GM19324 (cell line): Measurements from ENCODE around the gene ADARB1.

Source experiments
- ATAC-seq: cut with Tn5 transposase; IDR thresholded peaks from one replicate; pipeline ENCODE4 v1.9.1; 2021; ENCODE audit warnings: mild to moderate bottlenecking, moderate library complexity; ENCODE audit not compliant: unreplicated experiment, low FRiP score

Gene ADARB1

DNA sequence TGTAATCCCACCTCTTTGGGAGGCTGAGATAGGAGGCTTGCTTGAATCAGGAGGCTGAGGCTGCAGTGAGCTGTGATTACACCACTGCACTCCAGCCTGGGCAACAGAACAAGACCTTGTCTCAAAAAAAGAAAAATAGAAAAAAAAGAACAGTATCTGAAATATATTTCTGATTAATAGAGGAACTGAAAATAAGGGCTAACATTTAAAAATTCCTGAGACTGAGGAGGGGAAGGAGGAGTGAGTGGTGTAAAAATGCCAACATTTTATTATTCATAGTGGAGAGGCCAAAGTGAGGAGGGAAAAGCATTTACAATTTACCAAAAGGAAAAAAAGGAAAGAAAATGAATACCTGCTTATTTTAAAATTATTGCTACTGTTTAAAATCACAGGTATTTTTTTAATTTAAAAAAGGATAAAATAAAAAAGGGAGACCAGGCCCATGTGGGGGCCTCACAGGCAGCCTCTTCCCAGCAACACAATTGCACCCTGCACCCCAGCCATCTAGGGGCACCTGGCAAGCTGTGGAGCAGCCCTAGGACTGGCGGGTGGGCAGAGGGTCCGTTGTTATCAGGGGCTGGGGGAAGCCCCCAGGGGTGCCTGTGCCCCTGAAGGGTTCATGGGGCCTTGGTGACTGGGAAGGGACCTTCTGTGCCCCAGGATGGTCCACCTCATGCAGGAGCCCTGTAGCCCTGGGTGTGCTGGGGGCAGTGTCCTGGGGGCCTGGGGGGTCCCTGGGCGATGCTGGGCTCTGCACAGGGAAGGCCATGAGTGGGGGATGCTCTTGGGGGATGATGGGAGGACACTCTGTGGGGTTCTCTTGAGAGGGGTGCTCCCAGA lies 34.8 kb upstream of the ADARB1 start:
- ATAC-seq: no peak

DNA sequence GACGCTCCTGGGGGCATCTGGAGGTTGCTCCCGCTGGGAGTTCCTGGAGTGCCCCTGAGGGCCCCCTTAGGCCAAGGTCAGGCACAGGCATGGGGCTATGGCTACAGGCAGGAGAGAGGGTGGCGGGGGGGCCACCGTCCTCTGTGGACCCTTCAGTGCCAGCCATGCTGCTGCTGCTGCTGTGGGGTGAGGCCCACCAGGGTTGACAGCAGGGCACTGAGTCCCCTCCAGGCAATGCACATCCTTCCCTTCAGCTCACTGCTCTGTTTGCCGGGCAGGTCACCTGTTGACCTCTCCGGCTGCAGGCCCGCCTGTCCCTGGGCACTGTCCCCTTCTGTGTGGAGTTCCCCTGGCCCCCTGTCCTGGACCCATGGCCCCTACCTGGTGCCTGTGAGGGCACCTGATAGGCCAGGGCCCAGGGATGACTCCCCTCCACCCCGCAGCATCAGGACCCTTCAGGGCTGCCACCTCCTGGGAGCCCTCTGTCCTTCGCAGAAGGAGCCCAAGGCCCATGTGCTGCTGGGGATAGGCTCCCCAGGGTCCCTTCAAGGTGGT lies 34.1 kb upstream of the ADARB1 start:
- ATAC-seq: no peak

DNA sequence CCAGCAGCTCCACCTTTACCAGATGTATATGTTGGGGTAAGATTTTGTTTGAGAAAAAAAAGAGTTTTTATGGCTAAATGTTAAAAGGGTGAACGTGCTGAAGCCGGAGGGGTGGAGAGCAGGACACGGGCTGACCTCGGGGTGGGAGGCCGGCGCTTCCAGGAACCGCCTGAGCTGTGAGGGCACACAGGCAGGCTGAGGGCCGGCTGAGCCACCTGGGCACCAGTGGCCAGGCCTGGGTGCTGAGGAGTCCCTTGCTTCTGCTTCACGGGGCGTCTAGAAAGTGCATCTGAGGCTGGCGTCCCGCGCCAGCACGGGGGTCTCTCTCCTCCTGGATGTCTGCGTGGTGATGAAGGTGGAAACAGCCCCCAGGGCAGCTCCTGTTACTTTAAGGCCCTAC lies 33.6 kb upstream of the ADARB1 start:
- ATAC-seq: no peak

DNA sequence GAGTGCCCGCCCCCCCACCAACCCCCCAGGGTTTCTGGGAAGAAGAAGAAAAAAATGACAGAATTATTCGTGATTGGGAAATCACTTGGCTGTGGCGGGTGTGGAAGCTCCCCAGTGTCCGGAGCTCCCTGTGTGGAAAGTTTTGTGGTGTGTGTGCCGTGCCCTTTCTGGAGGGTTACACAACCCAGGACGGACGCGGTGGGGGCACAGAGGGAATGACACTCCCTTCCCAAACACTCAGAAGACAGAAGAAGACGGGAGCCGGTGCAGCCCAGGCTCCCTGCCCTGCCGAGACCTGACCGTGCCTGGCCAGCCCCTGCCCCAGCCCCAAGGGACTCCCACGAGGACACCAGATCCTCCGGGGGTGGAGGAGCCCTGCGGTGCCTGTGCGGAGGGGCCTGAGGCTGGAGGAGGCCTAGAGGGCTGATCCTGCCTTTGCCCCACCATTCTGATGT lies 33.0 kb upstream of the ADARB1 start:
- ATAC-seq: no peak

DNA sequence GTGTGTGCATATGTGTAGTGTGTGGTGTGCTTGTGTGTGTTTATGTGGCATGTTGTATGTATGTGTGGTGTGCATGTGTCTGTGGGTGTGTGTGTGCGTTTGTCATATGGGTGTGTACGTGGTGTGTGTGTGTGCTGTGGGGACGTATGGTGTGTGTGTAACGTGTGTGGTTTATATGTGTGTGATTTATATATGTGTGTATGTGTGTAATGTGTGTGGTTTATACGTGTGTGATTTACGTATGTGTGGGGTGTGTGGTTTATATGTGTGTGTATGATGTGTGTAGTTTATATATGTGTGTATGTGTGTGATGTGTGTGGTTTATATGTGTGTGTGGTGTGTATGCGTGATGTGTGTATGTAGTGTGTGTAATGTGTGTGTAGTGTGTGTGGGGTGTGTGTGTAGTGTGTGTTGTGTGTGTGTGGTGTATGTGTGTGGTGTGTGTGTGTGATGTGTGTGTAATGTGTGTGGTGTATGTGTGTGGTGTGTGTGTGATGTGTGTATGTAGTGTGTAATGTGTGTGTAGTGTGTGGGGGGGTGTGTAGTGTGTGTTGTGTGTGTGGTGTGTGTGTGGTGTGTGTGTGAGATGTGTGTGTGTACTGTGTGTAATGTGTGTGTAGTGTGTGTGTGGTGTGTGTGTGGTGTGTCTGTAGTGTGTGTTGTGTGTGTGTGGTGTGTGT lies 32.3 kb upstream of the ADARB1 start:
- ATAC-seq: no peak

DNA sequence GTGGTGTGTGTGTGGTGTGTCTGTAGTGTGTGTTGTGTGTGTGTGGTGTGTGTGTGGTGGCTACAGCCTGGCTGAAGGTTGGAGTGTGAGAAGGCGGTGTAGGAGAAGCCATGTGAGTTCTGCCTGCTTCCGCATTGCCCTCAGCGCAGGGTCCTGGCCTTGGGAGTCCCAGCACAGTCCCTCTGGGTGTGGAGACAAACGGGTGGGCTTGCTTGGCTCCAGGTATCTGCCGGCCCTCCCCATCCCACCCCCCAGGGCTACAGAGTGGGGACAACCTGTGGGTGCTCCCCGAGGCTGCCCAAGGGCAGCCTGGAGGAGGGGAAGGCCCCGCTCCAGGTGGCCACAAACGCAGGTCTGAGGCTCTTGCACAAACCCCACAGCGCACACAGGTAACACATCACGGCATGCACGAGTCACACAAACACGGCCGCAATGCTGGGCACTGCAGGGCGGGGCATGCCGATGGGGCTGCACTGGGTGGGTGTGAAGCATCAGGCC lies 31.7 kb upstream of the ADARB1 start:
- ATAC-seq: no peak

DNA sequence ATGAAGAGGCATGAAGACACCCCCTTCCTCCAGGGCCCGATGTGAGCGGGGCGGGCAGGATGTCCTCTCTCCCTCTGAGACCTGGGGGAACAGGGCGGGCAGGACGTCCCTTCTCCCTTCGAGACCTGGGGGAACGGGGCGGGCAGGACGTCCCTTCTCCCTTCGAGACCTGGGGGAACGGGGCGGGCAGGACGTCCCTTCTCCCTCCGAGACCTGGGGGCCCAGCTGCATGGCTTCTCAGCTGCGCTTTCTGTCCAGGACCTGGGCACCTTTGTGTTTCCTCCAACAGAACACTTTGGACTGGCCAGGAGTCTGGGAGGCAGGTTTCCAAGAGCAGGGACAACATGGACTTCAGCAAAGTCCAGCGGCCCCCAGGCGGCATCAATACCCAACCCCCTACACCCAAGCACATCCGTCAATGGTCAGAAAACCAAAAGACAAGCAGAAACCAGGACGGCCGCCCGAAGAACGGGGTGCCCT lies 30.8 kb upstream of the ADARB1 start:
- no peak for ATAC-seq

DNA sequence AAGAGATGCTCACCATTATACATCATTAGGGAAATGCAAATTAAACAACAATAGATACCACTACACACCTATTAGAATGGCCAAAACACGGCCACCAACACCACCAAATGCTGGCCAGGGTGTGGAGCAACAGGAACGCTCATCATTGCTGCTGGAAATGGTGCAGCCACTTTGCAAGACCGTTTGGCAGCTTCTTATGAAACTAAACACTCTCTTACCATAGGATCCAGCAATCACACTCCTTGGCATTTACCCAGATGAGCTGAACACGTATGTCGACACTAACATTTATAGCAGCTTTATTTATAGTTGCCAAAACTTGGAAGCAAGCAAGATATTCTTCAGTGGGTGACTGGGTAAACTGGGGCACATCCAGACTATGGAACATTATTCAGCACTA lies 28.9 kb upstream of the ADARB1 start:
- no peak for ATAC-seq

DNA sequence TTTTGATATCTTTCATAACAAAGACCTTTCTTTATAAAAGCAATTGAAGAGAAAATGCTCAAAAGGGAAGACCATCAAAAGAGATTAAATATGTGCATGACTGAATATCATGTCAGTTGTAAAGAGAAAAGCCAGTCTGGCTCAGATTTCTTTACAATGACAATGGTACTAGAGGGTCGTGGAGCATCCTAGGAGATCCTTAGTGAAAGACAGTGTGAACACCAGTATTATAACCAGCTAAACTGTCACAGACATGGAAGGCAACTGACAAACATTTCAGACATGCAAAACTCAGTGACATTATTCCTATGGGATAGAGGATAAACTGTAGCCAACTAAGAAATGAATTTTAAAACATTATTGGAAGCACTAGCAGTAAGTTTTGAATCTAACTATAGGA lies 27.1 kb upstream of the ADARB1 start:
- ATAC-seq: no peak

DNA sequence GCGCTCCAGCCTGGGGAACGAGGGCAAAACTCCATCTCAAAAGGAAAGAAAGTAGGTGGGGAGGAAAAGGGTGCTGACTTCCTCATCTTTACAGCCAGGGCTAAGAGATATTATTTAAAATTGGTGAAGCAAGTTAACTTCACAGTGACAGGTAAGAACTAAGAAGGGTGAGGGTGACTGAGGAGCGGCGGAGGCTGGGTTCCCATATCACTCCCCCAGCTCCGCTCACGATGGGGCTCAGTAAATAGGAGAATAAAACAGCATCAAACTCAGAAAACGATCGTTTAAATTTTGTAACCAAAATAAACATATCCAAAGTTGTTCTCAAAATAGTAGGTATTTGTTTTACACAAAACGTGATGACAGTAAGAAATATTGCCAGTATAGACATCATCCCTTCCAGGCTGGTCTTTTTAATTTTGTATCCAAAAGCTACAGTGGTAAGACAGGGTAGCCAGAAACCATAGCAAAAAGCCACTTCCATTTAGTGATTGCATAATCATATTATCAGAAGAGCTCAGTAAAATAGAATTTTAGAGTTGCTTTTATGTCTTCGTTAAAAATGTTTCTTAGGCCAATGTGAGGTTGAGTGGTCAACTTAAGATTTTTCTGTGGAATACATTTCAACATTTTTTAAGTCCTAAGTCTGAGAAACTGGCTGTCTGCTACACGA lies 26.2 kb upstream of the ADARB1 start:
- ATAC-seq: no peak

DNA sequence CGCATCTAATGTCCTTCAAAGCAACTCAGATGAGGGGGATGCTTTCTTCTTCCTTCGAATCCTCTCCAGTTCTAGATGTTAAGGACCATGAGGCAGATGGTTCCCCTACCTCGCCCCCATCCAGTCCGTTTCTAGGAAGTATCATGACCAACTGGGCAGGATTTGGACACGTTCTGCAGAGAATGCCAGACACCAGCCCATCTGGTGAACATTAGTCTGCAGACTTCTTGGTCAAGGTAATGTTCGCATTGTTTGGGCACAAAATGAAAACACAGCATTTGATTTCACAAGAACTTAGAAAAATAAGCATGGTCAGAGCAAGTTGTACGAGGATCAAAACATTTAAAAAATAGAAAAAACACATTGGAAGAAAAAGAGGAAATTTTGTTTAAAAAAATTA lies 25.4 kb upstream of the ADARB1 start:
- no peak for ATAC-seq

DNA sequence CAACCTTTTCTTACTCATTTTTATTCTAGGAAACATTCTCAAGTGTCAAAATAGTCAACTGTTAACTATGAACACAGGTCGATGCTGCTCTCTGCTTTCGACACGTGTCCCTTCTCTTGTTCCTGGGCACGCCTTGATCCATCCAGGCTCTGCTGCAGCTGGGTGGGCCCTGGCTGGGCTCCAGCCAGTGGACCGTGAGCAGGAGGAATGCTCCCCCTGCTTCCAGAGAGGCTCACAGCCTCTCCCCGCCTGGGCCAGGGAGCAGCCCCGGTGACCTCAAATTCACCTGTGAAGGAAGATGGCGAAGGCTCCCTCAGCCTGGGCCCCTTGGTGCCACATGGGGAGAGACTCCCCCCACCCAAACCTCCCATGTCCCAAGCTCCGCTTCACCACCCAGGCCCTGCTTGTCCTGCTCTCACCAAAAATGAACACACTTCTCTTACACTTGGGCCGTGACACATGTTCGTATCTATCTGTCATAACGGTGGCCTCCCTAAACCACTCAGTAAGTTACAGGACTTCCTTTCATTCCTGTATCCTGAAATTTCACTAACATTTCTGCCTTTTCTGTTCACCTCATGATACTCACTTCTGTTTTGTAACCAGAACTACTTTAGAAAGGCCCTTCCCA lies 24.6 kb upstream of the ADARB1 start:
- no peak for ATAC-seq

DNA sequence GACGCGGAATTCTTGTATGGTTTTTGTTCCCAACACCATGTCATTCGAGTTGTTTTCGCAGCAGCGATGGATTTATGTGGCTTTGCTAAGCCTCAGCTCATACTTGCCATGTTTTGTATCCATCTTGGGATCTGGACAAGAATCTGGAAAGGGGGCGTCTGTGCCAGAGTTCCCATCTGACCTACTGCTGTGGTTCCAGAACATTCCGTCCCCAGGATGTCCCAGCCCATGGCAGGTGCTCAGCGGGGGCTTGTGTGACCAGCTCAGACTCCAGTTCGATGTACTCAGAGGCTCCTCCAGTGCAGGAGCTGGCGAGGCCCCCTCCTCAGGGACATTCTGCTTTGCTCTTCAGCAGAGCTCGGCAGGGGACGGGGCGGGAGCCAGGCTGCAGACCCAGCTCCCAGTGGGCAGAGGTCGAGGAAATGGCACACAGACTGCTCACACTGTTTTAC lies 24.0 kb upstream of the ADARB1 start:
- ATAC-seq: no peak

DNA sequence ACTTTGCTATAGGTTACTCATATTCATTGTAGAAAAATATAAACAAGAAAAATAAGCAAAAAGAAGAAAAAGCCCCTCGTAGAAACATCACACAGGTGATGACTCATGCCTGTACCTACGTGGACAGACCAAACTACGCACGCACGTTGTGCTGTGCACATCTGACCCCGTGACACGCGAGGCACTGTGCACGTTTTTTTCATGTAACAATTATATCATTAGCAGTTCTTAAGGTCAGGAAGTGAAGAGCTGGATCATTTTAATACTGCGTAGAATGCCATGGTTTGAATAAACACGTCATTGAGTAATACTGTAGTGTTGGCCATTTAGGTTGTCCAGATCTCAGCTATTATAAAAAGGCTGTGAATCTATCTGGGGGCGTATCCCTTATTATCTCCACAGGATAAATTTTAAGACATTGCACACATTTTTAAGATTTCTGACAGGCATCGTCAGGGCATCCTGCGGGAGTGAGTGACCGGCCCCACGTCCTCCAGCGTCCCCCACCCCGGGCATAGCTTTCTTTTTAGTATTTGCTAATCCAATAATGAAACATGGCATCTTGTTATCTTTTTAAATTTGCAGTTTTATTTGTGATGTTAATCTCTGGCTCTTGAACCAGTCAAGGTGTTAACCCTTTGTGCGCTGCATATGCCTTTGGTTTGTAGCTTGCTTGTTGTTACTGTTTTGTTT lies 23.4 kb upstream of the ADARB1 start:
- no peak for ATAC-seq

DNA sequence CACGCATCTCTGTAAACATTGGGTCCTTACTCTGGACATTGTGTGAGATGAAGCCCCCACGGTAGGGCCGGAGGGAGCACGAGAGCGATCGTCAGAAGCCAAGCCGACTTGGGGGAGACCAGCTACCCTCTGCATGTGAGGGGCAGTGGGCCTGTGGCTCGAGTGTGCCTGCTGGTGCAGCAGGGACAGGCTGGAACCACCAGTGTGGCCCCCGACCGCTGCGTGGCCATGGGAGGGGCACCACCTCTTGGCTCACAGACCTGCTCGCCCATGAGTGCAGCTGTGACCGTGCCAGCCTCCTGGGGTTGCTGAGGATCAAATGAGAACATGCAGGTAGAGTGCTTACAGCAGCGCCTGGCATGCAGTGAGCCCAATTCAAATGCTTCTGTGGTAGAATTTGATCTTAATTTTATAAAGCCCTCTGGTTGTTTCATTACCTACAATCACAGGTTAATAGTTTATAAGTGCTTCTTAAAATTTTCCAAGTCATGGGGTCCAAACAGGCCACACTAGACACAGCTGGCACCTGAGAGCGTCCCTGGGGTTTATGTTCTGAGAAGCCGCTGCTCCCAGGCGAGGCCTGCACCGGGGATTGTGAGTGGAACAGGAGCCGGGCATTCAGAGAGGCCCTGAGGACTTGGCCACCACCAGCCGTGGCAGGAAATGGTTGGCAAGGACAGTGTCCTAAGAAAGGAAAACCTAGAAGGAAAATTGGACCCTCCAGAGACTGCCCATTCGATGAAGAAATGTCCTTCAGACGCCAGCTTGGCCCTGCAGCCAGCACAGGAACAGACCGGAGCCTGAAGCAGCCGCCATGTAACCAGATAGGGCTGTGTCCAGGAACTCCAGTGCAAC lies 22.6 kb upstream of the ADARB1 start:
- ATAC-seq: no peak

DNA sequence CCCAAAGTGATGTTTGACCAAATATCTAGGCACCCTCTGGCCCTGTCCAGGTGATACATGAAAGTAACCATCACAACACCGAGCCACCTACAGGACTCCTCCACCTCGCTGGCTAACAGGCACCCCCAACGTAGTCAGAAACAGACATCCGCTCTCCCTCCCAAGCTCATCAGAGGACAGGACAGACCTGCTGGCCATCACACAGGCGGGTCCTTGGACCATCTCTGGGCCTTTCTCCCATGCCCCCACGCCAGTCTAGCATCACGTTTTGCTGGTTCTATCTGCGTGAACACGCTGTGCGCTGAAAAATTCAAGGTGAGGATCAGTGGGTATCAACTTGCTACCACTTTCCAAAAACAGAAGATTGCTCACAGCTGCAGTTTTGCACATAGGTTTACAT lies 21.4 kb upstream of the ADARB1 start:
- no peak for ATAC-seq

DNA sequence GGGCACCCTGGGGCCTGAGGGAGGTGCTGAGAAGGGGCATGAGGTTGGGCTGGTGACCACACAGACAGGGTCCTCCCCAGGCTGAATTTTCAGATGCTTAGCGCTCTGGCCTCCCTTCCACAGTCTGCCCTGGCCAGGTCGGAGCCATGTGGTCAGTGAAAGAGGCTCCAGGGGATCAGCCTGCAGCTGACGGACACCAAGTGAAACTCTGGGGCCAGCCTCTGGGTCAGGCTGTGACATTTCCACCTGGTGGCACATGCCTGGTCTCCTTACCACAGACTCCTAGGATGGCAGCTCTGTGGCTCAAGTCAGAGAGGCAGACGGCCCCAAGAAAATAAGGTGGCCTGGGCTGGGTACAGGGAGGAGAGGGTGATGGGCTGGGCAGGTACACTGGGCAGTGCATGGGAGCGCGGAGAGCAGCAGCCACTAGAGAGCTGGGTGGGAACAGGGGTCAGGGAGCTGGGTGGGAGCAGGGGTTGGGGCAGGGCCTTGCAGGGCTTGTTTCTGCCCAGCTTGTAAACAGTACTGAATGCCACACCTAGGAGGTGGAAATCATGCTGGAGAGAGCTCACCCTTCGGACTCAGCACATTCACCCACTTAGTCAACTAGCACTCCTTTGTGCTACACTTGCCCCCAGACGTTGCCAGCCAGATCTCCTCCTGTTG lies 20.7 kb upstream of the ADARB1 start:
- no peak for ATAC-seq

DNA sequence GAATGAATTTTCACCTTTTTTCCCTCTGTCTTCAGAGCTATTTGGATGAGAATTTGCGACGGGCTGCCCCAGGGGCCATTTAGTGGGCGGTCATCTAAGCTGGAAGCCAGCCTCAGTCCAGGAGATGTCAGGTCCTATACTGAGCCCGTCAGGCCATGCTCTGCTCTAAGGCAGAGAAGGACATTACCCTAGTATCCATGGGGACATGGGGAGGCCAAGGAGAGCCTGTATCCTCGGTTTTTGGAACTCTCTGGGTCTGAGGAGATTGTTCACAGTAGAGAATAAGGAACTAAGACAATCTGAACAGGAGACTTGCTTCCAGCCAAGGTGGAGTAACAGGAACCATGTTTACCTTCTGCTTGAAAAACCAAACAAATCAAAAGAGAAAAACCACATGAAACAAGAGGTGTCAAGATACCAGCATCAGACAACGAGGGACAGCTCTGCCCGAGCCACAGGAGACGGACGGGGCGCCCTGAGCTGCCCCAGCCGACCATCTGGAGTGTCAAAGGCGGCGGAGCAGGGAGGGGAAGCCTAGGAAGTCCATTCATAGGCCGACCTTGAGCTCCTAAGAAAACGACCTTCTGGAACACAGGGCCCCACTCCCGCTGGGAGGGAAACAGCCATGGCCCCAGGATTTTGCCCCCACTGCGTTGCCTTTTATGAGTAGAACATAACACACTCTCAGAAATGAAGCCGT lies 20.0 kb upstream of the ADARB1 start:
- ATAC-seq: no peak
